Heart left ventricle (tissue), 16 donors: Measurements from ENCODE around the gene COL10A1. TPM values are rescaled to one million over a fixed set of nuclear protein-coding genes. Genes with fewer than 3 reads are reported as not detected.

Source experiments
- ATAC-seq, 4 donors: fragments of 200-7000 bp; cut with Tn5 transposase; one replicate each; pipeline ENCODE4 v1.9.1; 2020 to 2022; ENCODE audit warnings: moderate library complexity in 4 of 4, mild to moderate bottlenecking in 3 of 4, moderate number of reproducible peaks in 1 of 4
- DNase-seq, 5 donors: peaks; one replicate each; pipeline ENCODE4 v3.0.0-alpha.2; 2020
- H3K27ac ChIP-seq, 12 donors: fragments of 200-600 bp; sonication (generic) in 4 of 12; one replicate each; pipeline versions ENCODE4 v1.5.0 to v1.8.0; 2016 to 2022; ENCODE audit warnings: mild to moderate bottlenecking in 2 of 12
- H3K27me3 ChIP-seq, 9 donors: fragments of 200-600 bp; sonication (generic) in 2 of 9; one replicate each; pipeline versions ENCODE4 v1.5.1 to v1.8.0; 2016 to 2022; ENCODE audit warnings: mild to moderate bottlenecking in 3 of 9
- H3K36me3 ChIP-seq, 9 donors: fragments of 200-600 bp; sonication (generic) in 2 of 9; one replicate each; pipeline versions ENCODE4 v1.5.0 to v1.8.0; 2018 to 2022; ENCODE audit warnings: mild to moderate bottlenecking in 2 of 9
- H3K4me1 ChIP-seq, 12 donors: fragments of 200-600 bp; sonication (generic) in 4 of 12; one replicate each; pipeline versions ENCODE4 v1.5.0 to v1.8.0; 2016 to 2022; ENCODE audit warnings: mild to moderate bottlenecking in 3 of 12
- H3K4me3 ChIP-seq, 12 donors: fragments of 200-600 bp; sonication (generic) in 4 of 12; one replicate each; pipeline versions ENCODE4 v1.5.0 to v1.8.0; 2017 to 2022; ENCODE audit warnings: mild to moderate bottlenecking in 9 of 12, moderate library complexity in 4 of 12
- H3K9me3 ChIP-seq, 12 donors: fragments of 200-600 bp; sonication (generic) in 4 of 12; one replicate each; pipeline versions ENCODE4 v1.5.0 to v1.8.0; 2016 to 2022; ENCODE audit warnings: mild to moderate bottlenecking in 1 of 12
- CTCF ChIP-seq, 12 donors: fragments of 200-600 bp; sonication (generic) in 4 of 12; IDR thresholded peaks; one replicate each; pipeline versions ENCODE4 v1.5.0 to v1.8.0; 2018 to 2022; ENCODE audit warnings: antibody characterized with exemption in 12 of 12, mild to moderate bottlenecking in 5 of 12
- POLR2A ChIP-seq, 2 donors: fragments of 450-650 bp; IDR thresholded peaks; one replicate each; pipeline ENCODE4 v1.6.1; 2017; ENCODE audit warnings: antibody characterized with exemption in 2 of 2, mild to moderate bottlenecking in 2 of 2, moderate library complexity in 2 of 2
- WGBS, 4 donors: extraction: QIAGEN DNeasy Blood & Tissue Kit in 2 of 4; methylation state at CpG; one replicate each; pipeline versions ENCODE4 v1.1.5 to v1.1.7; 2013 to 2018; 5-methylcytosine and 5-hydroxymethylcytosine counted together
- intact Hi-C, 10 donors: fragments of 100-400 bp; cut with DNase I; formaldehyde crosslinking; loops; one replicate each; pipeline versions ENCODE4 v1.11.1 to v1.14.2; 2022
- polyA plus RNA-seq, 2 donors: library from polyadenylated mRNA; stranded (reverse); fragments of 200-250 nt; gene quantifications; one replicate each; pipeline ENCODE4 v1.2.3, GENCODE V29; 2013
- total RNA-seq, 9 donors: library from RNA; depleted of rRNA in 2 of 9; stranded (reverse); fragments of >200 nt in 2 of 9; fragmentation: NEBNext Ultra II Directional in 3 of 9; extraction: Animal tissue kit (Norgen Biotek cat#: 25700) in 3 of 9; gene quantifications; one replicate each; pipeline versions ENCODE4 v1.1.0 to v1.2.4, GENCODE V29; 2016 to 2023
- donor health status: ischemic (EF 13 %, LVEDD 7.1; RV severe dilation, severe dysfunction).
- donor health status: healthy with polysubstance abuse.
- donor health status: DM: no; HTN: yes; CAD: no.
- donor health status: DM: no; HTN: no; CAD: no.
- donor health status: ischemic (EF 25% LVEDD 6.9; RV normal size, moderate dysfunction).
- donor health status: ischemic (EF 25% LVEDD 5.7; RV mildly dilated, moderate dysfunction).
- donor health status: healthy.
- donor health status: DM: yes; HTN: yes; CAD: no.
- donor health status: ischemic (EF 35%, LVEDD 5.7; RV mildly dilated, moderate dysfunction).
- donor health status: nonischemic (EF 11% LVEDD 7.7; RV severe dilation, severe dysfunction).
- donor health status: DM: yes; HTN: yes; CAD: no.
- donor health status: PGD.
- donor health status: ischemic (EF 29% LVEDD 5.4; RV normal size, mild dysfunction).
- donor health status: nonischemic (EF 23%, LVEDD 6.1; RV moderate dilation, normal function).

The COL10A1 gene
- total and polyA plus RNA-seq, 11 donors, result 0.04 to 1.4 (median 0.17) TPM; not detected in 5

DNA sequence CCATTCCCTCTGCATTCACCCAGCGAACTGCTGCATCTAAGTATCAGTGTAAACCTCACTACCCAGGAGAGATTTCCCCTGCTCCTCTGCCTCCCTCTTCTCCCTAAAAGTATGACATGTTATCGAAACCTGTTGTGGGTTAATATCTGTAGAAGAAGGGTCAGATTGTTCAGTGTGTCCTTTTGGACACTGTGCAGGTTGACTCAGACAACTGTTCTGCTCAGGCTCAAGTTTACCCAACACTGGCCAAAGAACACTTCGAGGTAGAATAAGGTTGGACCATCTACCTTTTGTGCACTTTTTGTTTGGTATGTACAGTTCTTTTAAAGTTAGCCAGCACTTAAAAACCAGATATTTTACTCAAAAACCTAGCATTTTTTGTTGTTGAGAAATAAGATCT is 20.7 kb downstream of the COL10A1 start:
- no peak for TF ChIP-seq CTCF (IDR thresholded peaks at IDR 0.05)
- no peak for TF ChIP-seq POLR2A (IDR thresholded peaks at IDR 0.05)
- no peak for DNase-seq
- ATAC-seq, result no peak
- Histone ChIP-seq H3K27me3 (no peaks in the 10 kb centered on the region), H3K4me1 (peaks cover 0 to 57% (median 42%) of the 10 kb centered on the region in 12 donors), H3K4me3 (no peak overlapping the region), H3K9me3 (no peaks in the 10 kb centered on the region), H3K27ac (no peak overlapping the region), H3K36me3 (peaks cover 0 to 31% (median 23%) of the 10 kb centered on the region in 9 donors)
- intact Hi-C loops, result no loop called here
- 75 to 85% (median 83%) methylated on average over 3 of the region's 3 CpGs for WGBS, 4 donors

GRCh38 chr6:116104636-116105035 is 21.3 kb downstream of the COL10A1 start:
- H3K4me1 ChIP-seq, result peaks cover 0 to 57% (median 42%) of the 10 kb centered on the region in 12 donors
- WGBS, 4 donors, result 81 to 98% (median 94%) methylated on average over 1 of the region's 1 CpG
- no peak for TF ChIP-seq CTCF (IDR thresholded peaks at IDR 0.05)
- TF ChIP-seq POLR2A (IDR thresholded peaks at IDR 0.05), result no peak
- H3K36me3 ChIP-seq, result peaks cover 0 to 25% (median 17%) of the 10 kb centered on the region in 9 donors
- ATAC-seq (no peak), DNase-seq (no peak)
- intact Hi-C loops, result no loop called here
- no peak overlapping the region for H3K27ac ChIP-seq
- no peaks in the 10 kb centered on the region for H3K9me3 ChIP-seq
- no peaks in the 10 kb centered on the region for H3K27me3 ChIP-seq
- no peak overlapping the region for H3K4me3 ChIP-seq

GRCh38 chr6:116102873-116103272 is 23.1 kb downstream of the COL10A1 start:
- Histone ChIP-seq H3K4me1 (peaks cover 0 to 58% (median 44%) of the 10 kb centered on the region in 12 donors), H3K27me3 (no peaks in the 10 kb centered on the region), H3K36me3 (peaks cover 0 to 7% (median 2%) of the 10 kb centered on the region in 9 donors), H3K9me3 (no peaks in the 10 kb centered on the region), H3K4me3 (no peak overlapping the region), H3K27ac (no peak overlapping the region)
- no peak for TF ChIP-seq CTCF (IDR thresholded peaks at IDR 0.05)
- TF ChIP-seq POLR2A (IDR thresholded peaks at IDR 0.05), result no peak
- DNase-seq (no peak), ATAC-seq (no peak)
- intact Hi-C loops, result no loop called here
- 66 to 83% (median 73%) methylated on average over 4 of the region's 4 CpGs for WGBS, 4 donors

- intact Hi-C loops, result loop anchor here in 3 of 10 donors (2.0 kb wide), 3 partner anchors 89 to 93 kb away; no protein-coding TSS in a partner anchor
- H3K4me1 ChIP-seq, result peaks cover 0 to 56% (median 43%) of the 10 kb centered on the region in 12 donors
- no peak for ATAC-seq
- 63 to 68% (median 65%) methylated on average over 2 of the region's 2 CpGs for WGBS, 4 donors
- H3K4me3 ChIP-seq, result peak overlapping the region; percentile 68 to 94 (median 86)
- TF ChIP-seq CTCF (IDR thresholded peaks at IDR 0.05) (no peak), POLR2A (IDR thresholded peaks at IDR 0.05) (no peak)
- H3K27me3 ChIP-seq, result no peaks in the 10 kb centered on the region
- no peak for DNase-seq
- peaks cover 0 to 2% (median 0%) of the 10 kb centered on the region in 9 donors for H3K36me3 ChIP-seq
- peaks cover 0 to under 1% (median 0%) of the 10 kb centered on the region in 12 donors for H3K9me3 ChIP-seq
- H3K27ac ChIP-seq, result peak overlapping the region in 11 of 12 donors; percentile 87 to 99 (median 97)
Observed at GRCh38 chr6:116101790-116102189, 24.1 kb downstream of the COL10A1 start.
